Chondrocyte (in vitro differentiated cells): ENCODE measurements around the gene ERI3. TPM values are rescaled to one million over a fixed set of nuclear protein-coding genes. Genes with fewer than 3 reads are reported as not detected.

Experiments
- DNase-seq: peaks from one replicate; pipeline ENCODE4 v3.0.0; 2021; ENCODE audit warnings: mixed read lengths, low spot score
- H3K27ac Mint-ChIP-seq: one replicate; pipeline ENCODE4 v1.8.0; 2021; ENCODE audit warnings: mild to moderate bottlenecking, moderate library complexity, mixed read lengths; ENCODE audit not compliant: unreplicated experiment
- H3K27me3 Mint-ChIP-seq: 2 replicates; pipeline ENCODE4 v1.8.0; 2021; ENCODE audit warnings: low read depth, mixed read lengths
- H3K36me3 Mint-ChIP-seq: 2 replicates; pipeline ENCODE4 v1.8.0; 2021; ENCODE audit warnings: low read depth, mixed read lengths
- H3K4me1 Mint-ChIP-seq: 2 replicates; pipeline ENCODE4 v1.8.0; 2021; ENCODE audit warnings: low read depth, mild to moderate bottlenecking, mixed read lengths
- H3K4me3 Mint-ChIP-seq: one replicate; pipeline ENCODE4 v1.8.0; 2021; ENCODE audit warnings: mild to moderate bottlenecking, moderate library complexity, mixed read lengths; ENCODE audit not compliant: unreplicated experiment
- H3K9me3 Mint-ChIP-seq: 2 replicates; pipeline ENCODE4 v1.8.0; 2021; ENCODE audit warnings: low read depth, mixed read lengths
- total RNA-seq: library from RNA; stranded (reverse); gene quantifications from 3 replicates; pipeline ENCODE4 v1.2.1, GENCODE V29; 2021
- TF ChIP-seq, protein P1 (sequence below): fragments of 200-600 bp; sonication (generic); IDR thresholded peaks from 2 replicates; pipeline ENCODE4 v1.5.0; 2021; ENCODE audit warnings: antibody characterized with exemption, mild to moderate bottlenecking, moderate library complexity

ERI3 gene
- total RNA-seq, 1 donor from 2014 or later = 46.0 TPM

DNA sequence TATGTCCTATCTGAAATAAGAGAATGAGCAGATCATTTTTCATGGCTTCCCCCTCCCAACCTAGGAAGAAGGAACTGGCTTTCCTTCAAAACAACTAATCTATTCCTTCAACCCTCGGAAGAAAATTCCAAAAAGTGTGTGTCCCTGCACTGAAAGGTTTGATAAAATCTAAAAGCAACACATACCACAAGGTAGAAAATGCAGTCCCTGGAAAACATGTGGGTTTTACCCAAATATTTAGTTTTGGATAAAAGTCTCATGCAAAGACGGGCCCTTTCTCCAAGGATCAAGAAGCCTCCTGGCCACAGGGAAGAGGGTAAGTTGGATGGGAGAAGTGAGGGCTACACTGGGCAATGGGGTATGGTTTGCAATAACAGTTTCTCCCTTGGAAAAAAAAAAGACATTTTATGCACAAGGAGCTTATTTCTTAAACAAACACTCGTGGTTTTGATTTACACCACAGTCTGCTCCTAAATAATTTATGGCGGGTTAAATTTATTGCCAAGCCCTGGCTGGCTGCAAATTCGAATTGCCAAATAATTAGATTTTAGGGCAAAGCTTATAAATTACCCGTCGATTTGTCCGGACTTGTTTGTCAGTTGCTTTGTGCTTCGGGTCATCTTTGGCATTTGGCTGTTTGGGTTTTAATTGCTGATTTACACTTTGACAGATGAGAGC is 28.9 kb downstream of the ERI3 start:
- DNase-seq = no peak
- TF ChIP-seq, protein P1, sequence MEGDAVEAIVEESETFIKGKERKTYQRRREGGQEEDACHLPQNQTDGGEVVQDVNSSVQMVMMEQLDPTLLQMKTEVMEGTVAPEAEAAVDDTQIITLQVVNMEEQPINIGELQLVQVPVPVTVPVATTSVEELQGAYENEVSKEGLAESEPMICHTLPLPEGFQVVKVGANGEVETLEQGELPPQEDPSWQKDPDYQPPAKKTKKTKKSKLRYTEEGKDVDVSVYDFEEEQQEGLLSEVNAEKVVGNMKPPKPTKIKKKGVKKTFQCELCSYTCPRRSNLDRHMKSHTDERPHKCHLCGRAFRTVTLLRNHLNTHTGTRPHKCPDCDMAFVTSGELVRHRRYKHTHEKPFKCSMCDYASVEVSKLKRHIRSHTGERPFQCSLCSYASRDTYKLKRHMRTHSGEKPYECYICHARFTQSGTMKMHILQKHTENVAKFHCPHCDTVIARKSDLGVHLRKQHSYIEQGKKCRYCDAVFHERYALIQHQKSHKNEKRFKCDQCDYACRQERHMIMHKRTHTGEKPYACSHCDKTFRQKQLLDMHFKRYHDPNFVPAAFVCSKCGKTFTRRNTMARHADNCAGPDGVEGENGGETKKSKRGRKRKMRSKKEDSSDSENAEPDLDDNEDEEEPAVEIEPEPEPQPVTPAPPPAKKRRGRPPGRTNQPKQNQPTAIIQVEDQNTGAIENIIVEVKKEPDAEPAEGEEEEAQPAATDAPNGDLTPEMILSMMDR = no peak
- H3K27ac Mint-ChIP-seq = peak overlapping the region; percentile 65
- no peak overlapping the region for H3K4me3 Mint-ChIP-seq
- no peaks in the 10 kb centered on the region for H3K27me3 Mint-ChIP-seq
- peaks cover 7% of the 10 kb centered on the region for H3K36me3 Mint-ChIP-seq
- H3K9me3 Mint-ChIP-seq = no peaks in the 10 kb centered on the region
- H3K4me1 Mint-ChIP-seq = peaks cover 54% of the 10 kb centered on the region

- DNase-seq = no peak
- Mint-ChIP-seq H3K9me3 (no peaks in the 10 kb centered on the region), H3K27ac (no peak overlapping the region)
Observed at GRCh38 chr1:44323947-44324346, 31.1 kb downstream of the ERI3 start.

GRCh38 chr1:44322367-44322766 is 32.7 kb downstream of the ERI3 start:
- Mint-ChIP-seq H3K9me3 (no peaks in the 10 kb centered on the region), H3K36me3 (peaks cover 23% of the 10 kb centered on the region), H3K27me3 (no peaks in the 10 kb centered on the region), H3K4me3 (no peak overlapping the region), H3K27ac (no peak overlapping the region), H3K4me1 (peaks cover 30% of the 10 kb centered on the region)
- DNase-seq = no peak
- TF ChIP-seq, protein P1 = no peak

More at GRCh38 chr1:44323947-44324346, 31.1 kb downstream of the ERI3 start:
- Mint-ChIP-seq H3K4me1 (peaks cover 46% of the 10 kb centered on the region), H3K4me3 (no peak overlapping the region), H3K36me3 (peaks cover 11% of the 10 kb centered on the region), H3K27me3 (no peaks in the 10 kb centered on the region)
- TF ChIP-seq, protein P1 = no peak

GRCh38 chr1:44321466-44321865 is 33.6 kb downstream of the ERI3 start:
- H3K4me3 Mint-ChIP-seq = no peak overlapping the region
- TF ChIP-seq, protein P1 = no peak
- no peaks in the 10 kb centered on the region for H3K9me3 Mint-ChIP-seq
- no peak for DNase-seq
- no peaks in the 10 kb centered on the region for H3K27me3 Mint-ChIP-seq
- H3K36me3 Mint-ChIP-seq = peaks cover 28% of the 10 kb centered on the region
- no peak overlapping the region for H3K27ac Mint-ChIP-seq
- H3K4me1 Mint-ChIP-seq = peaks cover 21% of the 10 kb centered on the region

GRCh38 chr1:44318097-44319088 is 36.7 kb downstream of the ERI3 start:
- Mint-ChIP-seq H3K27ac (no peak overlapping the region), H3K9me3 (no peaks in the 10 kb centered on the region), H3K4me1 (no peaks in the 10 kb centered on the region), H3K36me3 (peaks cover 23% of the 10 kb centered on the region), H3K4me3 (no peak overlapping the region), H3K27me3 (no peaks in the 10 kb centered on the region)
- TF ChIP-seq, protein P1 = peak; percentile 92
- DNase-seq = no peak
